H9 (cell line): ENCODE results near the gene CDH4. TPM values are rescaled to one million over a fixed set of nuclear protein-coding genes. Genes with fewer than 3 reads are reported as not detected.

Source experiments
- DNase-seq: peaks from one replicate; pipeline ENCODE4 v3.0.0-alpha.2; 2017
- H2AFZ ChIP-seq: one replicate; pipeline ENCODE4 v1.6.1; 2013; ENCODE audit warnings: mild to moderate bottlenecking, low read length, control low read depth, moderate library complexity
- H2AK5ac ChIP-seq: 2 replicates; pipeline ENCODE4 v1.6.1; 2013; ENCODE audit warnings: low read length, control low read depth, mixed read lengths; ENCODE audit not compliant: insufficient read length
- H2BK120ac ChIP-seq: one replicate; pipeline ENCODE4 v1.6.1; 2013; ENCODE audit warnings: low read depth, mild to moderate bottlenecking, low read length, control low read depth, inconsistent platforms; ENCODE audit not compliant: poor library complexity, severe bottlenecking
- H2BK12ac ChIP-seq: 2 replicates; pipeline ENCODE4 v1.6.1; 2013; ENCODE audit warnings: low read length, control low read depth, mixed read lengths, low read depth; ENCODE audit not compliant: insufficient read length
- H2BK15ac ChIP-seq: 2 replicates; pipeline ENCODE4 v1.6.1; 2013; ENCODE audit warnings: low read depth, low read length, control low read depth
- H2BK20ac ChIP-seq: one replicate; pipeline ENCODE4 v1.6.1; 2013; ENCODE audit warnings: low read depth, mild to moderate bottlenecking, low read length, control low read depth, inconsistent platforms; ENCODE audit not compliant: poor library complexity, severe bottlenecking
- H2BK5ac ChIP-seq: 2 replicates; pipeline ENCODE4 v1.6.1; 2013; ENCODE audit warnings: low read length, control low read depth, mixed read lengths; ENCODE audit not compliant: insufficient read length
- H3K14ac ChIP-seq: 2 replicates; pipeline ENCODE4 v1.6.1; 2013; ENCODE audit warnings: low read length, control low read depth; ENCODE audit not compliant: insufficient read depth
- H3K18ac ChIP-seq: 2 replicates; pipeline ENCODE4 v1.6.1; 2013; ENCODE audit warnings: low read depth, mild to moderate bottlenecking, mixed read lengths, low read length, control low read depth; ENCODE audit not compliant: insufficient read length
- H3K23ac ChIP-seq: 2 replicates; pipeline ENCODE4 v1.6.1; 2013; ENCODE audit warnings: low read length, control low read depth, mixed read lengths, low read depth; ENCODE audit not compliant: insufficient read length
- H3K23me2 ChIP-seq: 2 replicates; pipeline ENCODE4 v1.6.1; 2013; ENCODE audit warnings: low read depth, mild to moderate bottlenecking, mixed read lengths, low read length, control low read depth; ENCODE audit not compliant: insufficient read length, poor library complexity, severe bottlenecking
- H3K27ac ChIP-seq: 2 replicates; pipeline ENCODE4 v1.5.1; 2013; ENCODE audit warnings: low read length, control low read depth, mixed read lengths, low read depth; ENCODE audit not compliant: insufficient read length
- H3K27me3 ChIP-seq: 2 replicates; pipeline ENCODE4 v1.6.1; 2013; ENCODE audit warnings: low read length, control low read depth, inconsistent platforms; ENCODE audit not compliant: insufficient read depth
- H3K4ac ChIP-seq: 2 replicates; pipeline ENCODE4 v1.6.1; 2013; ENCODE audit warnings: low read depth, mild to moderate bottlenecking, control low read depth, inconsistent platforms, low read length, moderate library complexity
- H3K4me1 ChIP-seq: 2 replicates; pipeline ENCODE4 v1.6.1; 2013; ENCODE audit warnings: low read length, control low read depth, inconsistent platforms; ENCODE audit not compliant: insufficient read depth
- H3K4me2 ChIP-seq: 2 replicates; pipeline ENCODE4 v1.6.1; 2013; ENCODE audit warnings: low read length, control low read depth, mixed read lengths; ENCODE audit not compliant: insufficient read length, insufficient read depth
- H3K56ac ChIP-seq: 2 replicates; pipeline ENCODE4 v1.6.1; 2013; ENCODE audit warnings: low read depth, mild to moderate bottlenecking, mixed read lengths, low read length, control low read depth; ENCODE audit not compliant: insufficient read length
- H3K79me1 ChIP-seq: 2 replicates; pipeline ENCODE4 v1.6.1; 2013; ENCODE audit warnings: low read depth, mild to moderate bottlenecking, moderate library complexity, low read length, control low read depth, inconsistent platforms; ENCODE audit not compliant: insufficient read depth, poor library complexity, severe bottlenecking
- H3K79me2 ChIP-seq: 2 replicates; pipeline ENCODE4 v1.6.1; 2013; ENCODE audit warnings: low read length, control low read depth, inconsistent platforms; ENCODE audit not compliant: insufficient read depth
- H3K9ac ChIP-seq: 2 replicates; pipeline ENCODE4 v1.6.1; 2013; ENCODE audit warnings: low read length, control low read depth, mixed read lengths; ENCODE audit not compliant: insufficient read length; ENCODE audit errors: extremely low read depth
- H3K9me3 ChIP-seq: one replicate; pipeline ENCODE4 v1.6.1; 2013; ENCODE audit warnings: low read depth, low read length, inconsistent platforms; ENCODE audit not compliant: control insufficient read depth
- H3T11ph ChIP-seq: one replicate; pipeline ENCODE4 v1.6.1; 2013; ENCODE audit warnings: mild to moderate bottlenecking, low read length, control low read depth, inconsistent platforms
- H4K20me1 ChIP-seq: one replicate; pipeline ENCODE4 v1.6.1; 2013; ENCODE audit not compliant: control insufficient read depth, insufficient read length, insufficient read depth
- H4K5ac ChIP-seq: 2 replicates; pipeline ENCODE4 v1.6.1; 2013; ENCODE audit warnings: low read depth, mild to moderate bottlenecking, mixed read lengths, low read length, control low read depth; ENCODE audit not compliant: insufficient read length
- H4K8ac ChIP-seq: replicated peaks from 2 replicates; pipeline ENCODE4 v1.6.1; 2013; ENCODE audit warnings: low read length, control low read depth, mixed read lengths, low read depth; ENCODE audit not compliant: insufficient read length
- H4K91ac ChIP-seq: 2 replicates; pipeline ENCODE4 v1.6.1; 2013; ENCODE audit warnings: low read depth, mild to moderate bottlenecking, moderate library complexity, mixed read lengths, low read length, control low read depth; ENCODE audit not compliant: insufficient read length
- H3K27ac Mint-ChIP-seq, 3 experiments: 2 replicates in 2 of 3; 3 replicates in 1 of 3; pipeline ENCODE4 v1.8.0; 2020 to 2021; ENCODE audit warnings: mixed read lengths in 3 of 3, mild to moderate bottlenecking in 1 of 3, moderate library complexity in 1 of 3
- H3K27me3 Mint-ChIP-seq: 2 replicates; pipeline ENCODE4 v1.8.0; 2021; ENCODE audit warnings: low read depth, mild to moderate bottlenecking, moderate library complexity, mixed read lengths
- H3K36me3 Mint-ChIP-seq, 3 experiments: 2 replicates in 2 of 3; 3 replicates in 1 of 3; pipeline ENCODE4 v1.8.0; 2020 to 2021; ENCODE audit warnings: low read depth in 3 of 3, mixed read lengths in 3 of 3; ENCODE audit not compliant: insufficient read depth in 1 of 3
- H3K4me1 Mint-ChIP-seq, 2 experiments: 2 replicates each; pipeline ENCODE4 v1.8.0; 2020; ENCODE audit warnings: mixed read lengths in 2 of 2
- H3K4me3 Mint-ChIP-seq, 2 experiments: 2 replicates in 1 of 2; 3 replicates in 1 of 2; pipeline ENCODE4 v1.8.0; 2020 to 2021; ENCODE audit warnings: mild to moderate bottlenecking in 2 of 2, mixed read lengths in 2 of 2, moderate library complexity in 1 of 2
- H3K9me3 Mint-ChIP-seq, 2 experiments: 2 replicates in 1 of 2; 3 replicates in 1 of 2; pipeline ENCODE4 v1.8.0; 2020; ENCODE audit warnings: mild to moderate bottlenecking in 2 of 2, mixed read lengths in 2 of 2, moderate library complexity in 1 of 2
- CTCF ChIP-seq: fragments of 200-600 bp; sonication (generic); conservative IDR thresholded peaks from 3 replicates; pipeline ENCODE4 v1.8.0; 2021; ENCODE audit warnings: antibody characterized with exemption, mild to moderate bottlenecking
- total RNA-seq: library from RNA; stranded (reverse); gene quantifications from 2 replicates; pipeline ENCODE4 v1.2.1, GENCODE V29; 2021

Gene CDH4
- total RNA-seq, 1 experiment from 2014 or later = 3.0 TPM

GRCh38 chr20:61262514-61262913 lies 10.5 kb downstream of the CDH4 start:
- Histone ChIP-seq H3K27ac (no peak overlapping the region), H4K91ac (no peak overlapping the region), H3K9me3 (no peaks in the 10 kb centered on the region), H2BK120ac (no peak overlapping the region), H3K9ac (no peak overlapping the region), H2BK20ac (no peak overlapping the region), H3K56ac (no peak overlapping the region), H3K4ac (no peak overlapping the region), H2BK12ac (no peak overlapping the region), H2BK15ac (no peak overlapping the region), H3K79me2 (no peaks in the 10 kb centered on the region), H4K5ac (no peak overlapping the region), H3K79me1 (no peaks in the 10 kb centered on the region), H3T11ph (no peak overlapping the region), H4K20me1 (no peaks in the 10 kb centered on the region), H3K14ac (no peak overlapping the region), H2AK5ac (no peak overlapping the region), H3K4me1 (no peaks in the 10 kb centered on the region; the same call in 1 of the 2 replicates), H4K8ac (no peak overlapping the region), H3K23me2 (no peaks in the 10 kb centered on the region), H3K23ac (no peak overlapping the region), H3K18ac (no peak overlapping the region), H2AFZ (no peak overlapping the region), H3K4me2 (no peak overlapping the region), H3K27me3 (no peaks in the 10 kb centered on the region; the same call in 1 of the 2 replicates), H2BK5ac (no peak overlapping the region)
- peaks cover 0 to 3% of the 10 kb centered on the region in 2 experiments; a peak in 2 of 5 replicates for H3K9me3 Mint-ChIP-seq
- no peak for TF ChIP-seq CTCF
- peaks cover 22 to 29% of the 10 kb centered on the region in 2 experiments for H3K4me1 Mint-ChIP-seq
- H3K36me3 Mint-ChIP-seq = peaks cover 8 to 26% (median 17%) of the 10 kb centered on the region in 3 experiments
- no peak overlapping the region for H3K4me3 Mint-ChIP-seq
- H3K27me3 Mint-ChIP-seq = peaks cover 56% of the 10 kb centered on the region
- DNase-seq = no peak
- H3K27ac Mint-ChIP-seq = no peak overlapping the region
